ENCODE data around the gene FAM193B. TPM values are rescaled to one million over a fixed set of nuclear protein-coding genes. Genes with fewer than 3 reads are reported as not detected.

Gene FAM193B
- 75.2 to 85.9 TPM (median 79.1 TPM) in 3 replicates for total RNA-seq
- long read RNA-seq, transcript FAM193B-217 (9 exons, 2,913 nt), result major isoform, 13 of 82 reads
- long read RNA-seq, partial matches to known transcripts, result 2 of 82 reads
- long read RNA-seq, other reads (novel, unspliced or antisense), result 64 of 82 reads

GRCh38 chr5:177554474-177555111, at the start of gene FAM193B:
Gene FAM193B (minus strand): TSS chr5:177554563. CDS start chr5:177554458, 105 bp downstream.
- Mint-ChIP-seq H3K9me3 (ENCODE audit: low read depth) (no peaks in the 10 kb centered on the region), H3K4me3 (ENCODE audit: unreplicated experiment) (peak within 1 kb of the TSS; percentile 90), H3K36me3 (ENCODE audit: low read depth) (peaks cover 7% of the 10 kb centered on the region), H3K27ac (ENCODE audit: unreplicated experiment) (peak within 1 kb of the TSS; percentile 84), H3K27me3 (ENCODE audit: low read depth) (no peaks in the 10 kb centered on the region), H3K4me1 (ENCODE audit: low read depth) (peaks cover 32% of the 10 kb centered on the region)
- DNase-seq (ENCODE audit: low spot score), result peak; percentile 97
- peak; percentile 57 for TF ChIP-seq CTCF (IDR thresholded peaks at IDR 0.05)

GRCh38 chr5:177604116-177604521, 49.8 kb upstream of the FAM193B start:
- H3K4me3 Mint-ChIP-seq (ENCODE audit: unreplicated experiment), result no peak overlapping the region
- no peaks in the 10 kb centered on the region for H3K9me3 Mint-ChIP-seq (ENCODE audit: low read depth)
- peak; percentile 91 for DNase-seq (ENCODE audit: low spot score)

GRCh38 chr5:177603631-177604030, 49.3 kb upstream of the FAM193B start:
- no peak for DNase-seq (ENCODE audit: low spot score)
- Mint-ChIP-seq H3K36me3 (ENCODE audit: low read depth) (peaks cover 3% of the 10 kb centered on the region), H3K4me3 (ENCODE audit: unreplicated experiment) (no peak overlapping the region), H3K27me3 (ENCODE audit: low read depth) (no peaks in the 10 kb centered on the region), H3K9me3 (ENCODE audit: low read depth) (no peaks in the 10 kb centered on the region), H3K27ac (ENCODE audit: unreplicated experiment) (no peak overlapping the region), H3K4me1 (ENCODE audit: low read depth) (peaks cover 37% of the 10 kb centered on the region)
- no peak for TF ChIP-seq CTCF (IDR thresholded peaks at IDR 0.05)

More at GRCh38 chr5:177604116-177604521, 49.8 kb upstream of the FAM193B start:
- peaks cover 32% of the 10 kb centered on the region for H3K4me1 Mint-ChIP-seq (ENCODE audit: low read depth)
- no peaks in the 10 kb centered on the region for H3K27me3 Mint-ChIP-seq (ENCODE audit: low read depth)
- no peak overlapping the region for H3K27ac Mint-ChIP-seq (ENCODE audit: unreplicated experiment)
- TF ChIP-seq CTCF (IDR thresholded peaks at IDR 0.05), result no peak
- H3K36me3 Mint-ChIP-seq (ENCODE audit: low read depth), result peaks cover 3% of the 10 kb centered on the region

GRCh38 chr5:177602458-177602830, 48.1 kb upstream of the FAM193B start:
- peak overlapping the region; percentile 18 for H3K27ac Mint-ChIP-seq (ENCODE audit: unreplicated experiment)
- no peak for TF ChIP-seq CTCF (IDR thresholded peaks at IDR 0.05)
- H3K36me3 Mint-ChIP-seq (ENCODE audit: low read depth), result peaks cover 3% of the 10 kb centered on the region
- H3K9me3 Mint-ChIP-seq (ENCODE audit: low read depth), result no peaks in the 10 kb centered on the region
- no peak for DNase-seq (ENCODE audit: low spot score)
- H3K4me3 Mint-ChIP-seq (ENCODE audit: unreplicated experiment), result no peak overlapping the region
- H3K27me3 Mint-ChIP-seq (ENCODE audit: low read depth), result no peaks in the 10 kb centered on the region
- peaks cover 35% of the 10 kb centered on the region for H3K4me1 Mint-ChIP-seq (ENCODE audit: low read depth)

GRCh38 chr5:177601577-177602457, 47.5 kb upstream of the FAM193B start:
- Mint-ChIP-seq H3K27ac (ENCODE audit: unreplicated experiment) (peak overlapping the region; percentile 18), H3K27me3 (ENCODE audit: low read depth) (no peaks in the 10 kb centered on the region), H3K4me3 (ENCODE audit: unreplicated experiment) (peak overlapping the region; percentile 16), H3K9me3 (ENCODE audit: low read depth) (no peaks in the 10 kb centered on the region), H3K36me3 (ENCODE audit: low read depth) (peaks cover 3% of the 10 kb centered on the region), H3K4me1 (ENCODE audit: low read depth) (peaks cover 29% of the 10 kb centered on the region)
- DNase-seq (ENCODE audit: low spot score), result no peak
- TF ChIP-seq CTCF (IDR thresholded peaks at IDR 0.05), result peak; percentile 36
